Gastrocnemius medialis (tissue), 4 donors: Measurements from ENCODE around the gene ADGRL3. TPM values are rescaled to one million over a fixed set of nuclear protein-coding genes. Genes with fewer than 3 reads are reported as not detected.

ENCODE experiments used
- ATAC-seq, 2 donors: fragments of 150-250 bp; one replicate each; pipeline ENCODE4 v1.9.1; 2016
- DNase-seq, 2 donors: peaks; one replicate each; pipeline ENCODE4 v3.0.0-alpha.2; 2019
- H3K27ac ChIP-seq, 4 donors: fragments of 200-600 bp; sonication (generic); 1 replicate in 1 of 4; 2 replicates in 3 of 4; pipeline ENCODE4 v1.5.1; 2016 to 2018; ENCODE audit warnings: mild to moderate bottlenecking in 2 of 4, moderate library complexity in 1 of 4
- H3K27me3 ChIP-seq, 3 donors: fragments of 200-600 bp; sonication (generic) in 2 of 3; 1 replicate in 1 of 3; 2 replicates in 2 of 3; pipeline versions ENCODE4 v1.5.1 to v1.6.0; 2016 to 2019; ENCODE audit warnings: mild to moderate bottlenecking in 1 of 3, moderate library complexity in 1 of 3
- H3K36me3 ChIP-seq, 2 donors: fragments of 200-600 bp; sonication (generic) in 1 of 2; one replicate each; pipeline ENCODE4 v1.5.1; 2017 to 2018
- H3K4me1 ChIP-seq, 2 donors: fragments of 200-600 bp; sonication (generic) in 1 of 2; one replicate each; pipeline ENCODE4 v1.5.1; 2016 to 2017; ENCODE audit warnings: mild to moderate bottlenecking in 2 of 2
- H3K4me3 ChIP-seq, 4 donors: fragments of 200-600 bp; sonication (generic) in 3 of 4; 1 replicate in 1 of 4; 2 replicates in 3 of 4; pipeline ENCODE4 v1.5.1; 2016 to 2019; ENCODE audit warnings: mild to moderate bottlenecking in 2 of 4
- H3K9me3 ChIP-seq, 3 donors: fragments of 200-600 bp; sonication (generic) in 2 of 3; 1 replicate in 1 of 3; 2 replicates in 2 of 3; pipeline ENCODE4 v1.5.1; 2016 to 2019
- POLR2A ChIP-seq, 2 donors: fragments of 450-650 bp; IDR thresholded peaks; one replicate each; pipeline ENCODE4 v1.6.1; 2017; ENCODE audit warnings: antibody characterized with exemption in 2 of 2, mild to moderate bottlenecking in 2 of 2, moderate library complexity in 2 of 2
- in situ Hi-C, 4 donors: fragments of 200-750 bp; cut with MboI; loops; one replicate each; pipeline versions ENCODE4 v1.15.0 to v1.8.0; 2017; ENCODE audit warnings: low sequenced_read_pairs in 4 of 4
- intact Hi-C: fragments of 100-400 bp; cut with DNase I; formaldehyde crosslinking; loops from one replicate; pipeline ENCODE4 v1.15.1; 2023; ENCODE audit warnings: low total_unique reads
- total RNA-seq, 4 donors: library from RNA; depleted of rRNA; stranded (reverse); fragments of >200 nt; gene quantifications; one replicate each; pipeline versions ENCODE4 v1.1.0 to v1.2.3, GENCODE V29; 2016
- TF ChIP-seq, protein P1 (sequence below), 5 experiments: fragments of 450-650 bp in 3 of 5; fragments of 200-600 bp in 2 of 5; sonication (generic) in 2 of 5; IDR thresholded peaks in 4 of 5; conservative IDR thresholded peaks in 1 of 5; 1 replicate in 4 of 5; 2 replicates in 1 of 5; pipeline ENCODE4 v1.5.1; 2016 to 2019; ENCODE audit warnings: antibody characterized with exemption in 5 of 5, mild to moderate bottlenecking in 3 of 5, moderate library complexity in 3 of 5

ADGRL3 gene
- total RNA-seq, 4 donors from 2014 or later: 0.69 to 2.2 (median 1.1) TPM

DNA sequence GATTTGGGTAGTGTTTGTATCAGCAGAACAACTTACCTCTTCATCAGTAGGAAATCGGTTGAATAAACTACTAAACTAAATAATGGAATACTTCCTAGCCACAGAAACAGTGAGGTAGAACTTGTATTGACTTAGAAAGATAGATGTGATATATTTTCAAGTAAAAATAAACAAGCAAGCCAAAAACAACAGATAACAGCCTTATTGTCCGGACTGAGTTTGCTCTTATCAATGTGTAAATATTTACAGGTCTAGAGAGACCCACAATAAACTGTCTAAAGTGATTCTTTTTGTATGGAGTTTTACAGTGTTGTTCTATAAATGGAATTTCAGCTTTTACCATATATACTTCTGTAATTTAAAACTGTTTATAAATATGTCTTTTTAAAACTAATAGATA is 721.8 kb downstream of the ADGRL3 start:
- H3K4me3 ChIP-seq: no peak overlapping the region
- in situ Hi-C loops: no loop called here
- no peaks in the 10 kb centered on the region for H3K9me3 ChIP-seq
- H3K27ac ChIP-seq: no peak overlapping the region
- intact Hi-C loops: no loop called here
- TF ChIP-seq, protein P1, sequence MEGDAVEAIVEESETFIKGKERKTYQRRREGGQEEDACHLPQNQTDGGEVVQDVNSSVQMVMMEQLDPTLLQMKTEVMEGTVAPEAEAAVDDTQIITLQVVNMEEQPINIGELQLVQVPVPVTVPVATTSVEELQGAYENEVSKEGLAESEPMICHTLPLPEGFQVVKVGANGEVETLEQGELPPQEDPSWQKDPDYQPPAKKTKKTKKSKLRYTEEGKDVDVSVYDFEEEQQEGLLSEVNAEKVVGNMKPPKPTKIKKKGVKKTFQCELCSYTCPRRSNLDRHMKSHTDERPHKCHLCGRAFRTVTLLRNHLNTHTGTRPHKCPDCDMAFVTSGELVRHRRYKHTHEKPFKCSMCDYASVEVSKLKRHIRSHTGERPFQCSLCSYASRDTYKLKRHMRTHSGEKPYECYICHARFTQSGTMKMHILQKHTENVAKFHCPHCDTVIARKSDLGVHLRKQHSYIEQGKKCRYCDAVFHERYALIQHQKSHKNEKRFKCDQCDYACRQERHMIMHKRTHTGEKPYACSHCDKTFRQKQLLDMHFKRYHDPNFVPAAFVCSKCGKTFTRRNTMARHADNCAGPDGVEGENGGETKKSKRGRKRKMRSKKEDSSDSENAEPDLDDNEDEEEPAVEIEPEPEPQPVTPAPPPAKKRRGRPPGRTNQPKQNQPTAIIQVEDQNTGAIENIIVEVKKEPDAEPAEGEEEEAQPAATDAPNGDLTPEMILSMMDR (IDR thresholded peaks at IDR 0.05 in 4 of 5, conservative IDR thresholded peaks at IDR 0.05 in 1 of 5): no peak
- no peak for TF ChIP-seq POLR2A (IDR thresholded peaks at IDR 0.05)
- no peak for DNase-seq
- no peaks in the 10 kb centered on the region for H3K36me3 ChIP-seq
- ATAC-seq: no peak
- no peaks in the 10 kb centered on the region for H3K27me3 ChIP-seq
- no peaks in the 10 kb centered on the region for H3K4me1 ChIP-seq

DNA sequence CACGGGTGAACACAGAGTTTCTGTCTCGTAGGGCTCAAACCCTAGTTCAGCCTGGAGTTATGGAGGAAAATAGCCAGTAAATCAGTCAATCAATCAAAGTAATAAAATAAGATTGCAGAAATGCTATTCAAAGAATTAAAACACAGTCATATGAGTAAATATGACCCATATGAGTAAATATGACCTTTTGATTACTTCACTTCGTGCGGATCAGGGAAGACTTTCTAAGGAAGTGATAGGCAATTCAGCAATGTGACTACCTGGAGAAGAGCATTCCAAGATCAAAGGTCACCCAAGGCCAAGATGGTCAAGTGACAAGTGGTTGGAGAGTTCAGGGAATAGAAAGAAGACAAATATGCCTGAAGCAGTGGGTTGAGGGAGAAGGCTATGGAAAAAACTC is 722.6 kb downstream of the ADGRL3 start:
- H3K27ac ChIP-seq: no peak overlapping the region
- no peaks in the 10 kb centered on the region for H3K27me3 ChIP-seq
- no peaks in the 10 kb centered on the region for H3K36me3 ChIP-seq
- no peak overlapping the region for H3K4me3 ChIP-seq
- no peaks in the 10 kb centered on the region for H3K9me3 ChIP-seq
- TF ChIP-seq POLR2A (IDR thresholded peaks at IDR 0.05): no peak
- TF ChIP-seq, protein P1 (IDR thresholded peaks at IDR 0.05 in 4 of 5, conservative IDR thresholded peaks at IDR 0.05 in 1 of 5): no peak
- DNase-seq: no peak
- H3K4me1 ChIP-seq: no peaks in the 10 kb centered on the region
- in situ Hi-C loops (no loop called here), intact Hi-C loops (no loop called here)
- no peak for ATAC-seq

DNA sequence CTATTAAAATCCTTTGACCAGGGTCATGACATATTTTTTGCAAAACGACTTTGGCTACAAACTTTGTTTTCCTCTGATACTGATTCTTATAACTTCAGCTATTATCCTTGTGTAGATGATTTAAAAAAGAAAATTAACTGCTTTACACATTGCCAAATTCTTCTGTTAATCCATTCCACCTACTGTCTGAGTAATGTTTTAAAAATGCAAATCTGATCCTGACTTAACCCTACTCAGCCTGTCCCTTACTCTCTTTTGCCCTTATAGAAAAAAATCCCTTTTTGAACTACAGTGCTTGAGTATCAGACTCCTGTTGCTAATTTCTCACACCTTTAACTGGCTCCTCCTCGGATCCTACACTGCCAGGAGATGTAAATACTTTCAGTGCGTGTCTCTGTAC is 723.1 kb downstream of the ADGRL3 start:
- ATAC-seq (no peak), DNase-seq (no peak)
- intact Hi-C loops: no loop called here
- Histone ChIP-seq H3K27ac (no peak overlapping the region), H3K4me3 (no peak overlapping the region), H3K9me3 (no peaks in the 10 kb centered on the region), H3K27me3 (no peaks in the 10 kb centered on the region), H3K36me3 (no peaks in the 10 kb centered on the region), H3K4me1 (no peaks in the 10 kb centered on the region)
- in situ Hi-C loops: no loop called here
- TF ChIP-seq, protein P1 (IDR thresholded peaks at IDR 0.05 in 4 of 5, conservative IDR thresholded peaks at IDR 0.05 in 1 of 5): no peak
- no peak for TF ChIP-seq POLR2A (IDR thresholded peaks at IDR 0.05)

DNA sequence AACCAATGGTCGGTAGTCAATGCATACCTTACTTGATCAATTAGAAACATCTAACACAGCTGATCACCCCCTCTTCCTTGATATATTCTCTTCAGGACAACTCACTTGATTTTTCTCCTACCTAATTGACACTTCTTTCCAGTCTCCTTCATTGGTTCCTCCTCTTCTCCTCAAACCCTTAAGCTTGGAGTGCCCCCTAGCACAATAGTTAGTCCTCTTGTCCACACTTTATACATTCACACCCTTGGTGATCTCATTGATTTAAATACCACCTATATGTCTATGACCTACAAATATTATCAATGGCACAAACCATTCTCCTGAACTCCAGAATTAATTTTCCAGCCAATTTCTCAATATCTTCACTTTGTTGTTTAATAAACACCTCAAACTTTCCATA is 724.0 kb downstream of the ADGRL3 start:
- in situ Hi-C loops (no loop called here), intact Hi-C loops (no loop called here)
- H3K27me3 ChIP-seq: no peaks in the 10 kb centered on the region
- no peaks in the 10 kb centered on the region for H3K9me3 ChIP-seq
- H3K4me3 ChIP-seq: no peak overlapping the region
- H3K4me1 ChIP-seq: no peaks in the 10 kb centered on the region
- no peak for DNase-seq
- no peak for TF ChIP-seq POLR2A (IDR thresholded peaks at IDR 0.05)
- TF ChIP-seq, protein P1 (IDR thresholded peaks at IDR 0.05 in 4 of 5, conservative IDR thresholded peaks at IDR 0.05 in 1 of 5): no peak
- no peak overlapping the region for H3K27ac ChIP-seq
- H3K36me3 ChIP-seq: no peaks in the 10 kb centered on the region
- ATAC-seq: no peak

DNA sequence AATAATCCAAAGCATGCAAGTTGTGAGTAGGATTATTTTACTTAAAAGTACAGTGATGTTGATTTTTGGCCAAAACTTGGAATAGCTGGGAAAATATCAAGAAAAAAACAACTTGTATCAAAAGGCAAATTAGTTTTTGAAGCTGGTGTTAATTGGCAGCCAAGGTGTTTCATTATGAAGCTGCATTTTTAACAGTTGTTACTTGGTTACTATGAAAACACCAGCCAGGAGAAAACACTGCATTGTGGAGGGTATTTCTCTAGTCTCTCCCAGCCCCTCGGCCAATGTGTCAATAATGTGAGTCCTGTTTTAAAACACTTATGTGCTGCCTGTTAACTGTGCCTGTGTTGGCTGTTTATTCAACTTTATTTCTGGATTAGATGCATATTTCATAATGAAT is 733.4 kb downstream of the ADGRL3 start:
- no peaks in the 10 kb centered on the region for H3K4me1 ChIP-seq
- DNase-seq (no peak), ATAC-seq (no peak)
- in situ Hi-C loops: no loop called here
- no peak overlapping the region for H3K27ac ChIP-seq
- H3K36me3 ChIP-seq: no peaks in the 10 kb centered on the region
- no peaks in the 10 kb centered on the region for H3K9me3 ChIP-seq
- TF ChIP-seq, protein P1 (IDR thresholded peaks at IDR 0.05 in 4 of 5, conservative IDR thresholded peaks at IDR 0.05 in 1 of 5): no peak
- TF ChIP-seq POLR2A (IDR thresholded peaks at IDR 0.05): no peak
- no peaks in the 10 kb centered on the region for H3K27me3 ChIP-seq
- intact Hi-C loops: no loop called here
- H3K4me3 ChIP-seq: no peak overlapping the region
